A673 (cell line): ENCODE results near the gene RPL36A. TPM values are rescaled to one million over a fixed set of nuclear protein-coding genes. Genes with fewer than 3 reads are reported as not detected.

Experiments
- BruUV-seq: library from RNA; stranded (reverse); fragments of 400-500 nt; replicated peaks from 2 replicates; lab custom pipeline; 2021; lab: Mats Ljungman, UMichigan
- CTCF ChIA-PET: fragments of 300-600 bp; sonication (Branson Sonifier 250); formaldehyde crosslinking; loops from one replicate; lab custom pipeline; 2022; ENCODE audit warnings: antibody characterized with exemption; lab: Charles Lee
- POLR2A ChIA-PET: fragments of 300-600 bp; sonication (Branson Sonifier 250); formaldehyde crosslinking; loops from one replicate; lab custom pipeline; 2022; ENCODE audit warnings: antibody characterized with exemption; ENCODE audit not compliant: low non-redundant PET; lab: Charles Lee
- DNase-seq: peaks from one replicate; pipeline ENCODE4 v3.0.0-alpha.2; 2015; ENCODE audit warnings: low spot score
- H3K27ac ChIP-seq: fragments of 200-600 bp; sonication (generic); 2 replicates; pipeline ENCODE4 v1.5.1; 2016; ENCODE audit warnings: mixed run types, low read depth, mild to moderate bottlenecking, mixed read lengths, antibody characterized with exemption, low read length; ENCODE audit not compliant: poor library complexity, severe bottlenecking
- H3K27me3 ChIP-seq: fragments of 200-600 bp; sonication (generic); replicated peaks from 2 replicates; pipeline ENCODE4 v1.6.1; 2017; ENCODE audit warnings: mixed run types, low read depth, mild to moderate bottlenecking, mixed read lengths, antibody characterized with exemption, low read length; ENCODE audit not compliant: insufficient read depth, poor library complexity
- H3K36me3 ChIP-seq: fragments of 200-600 bp; sonication (generic); 2 replicates; pipeline ENCODE4 v1.6.1; 2016; ENCODE audit warnings: mixed run types, mild to moderate bottlenecking, mixed read lengths, antibody characterized with exemption, low read length; ENCODE audit not compliant: insufficient read depth, poor library complexity, severe bottlenecking
- H3K4me1 ChIP-seq: fragments of 200-600 bp; sonication (generic); 2 replicates; pipeline ENCODE4 v1.6.1; 2017; ENCODE audit warnings: mixed run types, mild to moderate bottlenecking, mixed read lengths, antibody characterized with exemption, low read length; ENCODE audit not compliant: insufficient read depth, poor library complexity, severe bottlenecking
- H3K4me3 ChIP-seq: fragments of 200-600 bp; sonication (generic); 2 replicates; pipeline ENCODE4 v1.5.1; 2016; ENCODE audit warnings: low read depth, mixed run types, mild to moderate bottlenecking, mixed read lengths, low read length; ENCODE audit not compliant: poor library complexity, severe bottlenecking
- H3K9me3 ChIP-seq: fragments of 200-600 bp; sonication (generic); 2 replicates; pipeline ENCODE4 v1.6.1; 2016; ENCODE audit warnings: mixed run types, low read depth, mild to moderate bottlenecking, mixed read lengths, antibody characterized with exemption, low read length; ENCODE audit not compliant: poor library complexity, severe bottlenecking
- EZH2 ChIP-seq: fragments of 200-600 bp; sonication (generic); IDR thresholded peaks from 2 replicates; pipeline ENCODE4 v1.6.1; 2017; ENCODE audit warnings: borderline replicate concordance, low read depth, mild to moderate bottlenecking, mixed read lengths, antibody characterized with exemption, low read length; ENCODE audit not compliant: poor library complexity, severe bottlenecking
- intact Hi-C: fragments of 100-400 bp; cut with micrococcal nuclease; formaldehyde crosslinking; loops from one replicate; pipeline ENCODE4 v1.10.0; 2022; ENCODE audit not compliant: unreplicated experiment
- total RNA-seq: library from RNA; stranded (reverse); gene quantifications from 2 replicates; pipeline ENCODE4 v1.2.3, GENCODE V29; 2021
- TF ChIP-seq, protein P1 (sequence below): fragments of 300-800, 200-600 bp; sonication (generic); conservative IDR thresholded peaks from 2 replicates; pipeline ENCODE4 v1.5.1; 2017; ENCODE audit warnings: low read depth, mild to moderate bottlenecking, antibody characterized with exemption, low read length, moderate library complexity, mixed read lengths

The RPL36A gene
- total RNA-seq, 1 experiment from 2014 or later: 316 TPM

DNA sequence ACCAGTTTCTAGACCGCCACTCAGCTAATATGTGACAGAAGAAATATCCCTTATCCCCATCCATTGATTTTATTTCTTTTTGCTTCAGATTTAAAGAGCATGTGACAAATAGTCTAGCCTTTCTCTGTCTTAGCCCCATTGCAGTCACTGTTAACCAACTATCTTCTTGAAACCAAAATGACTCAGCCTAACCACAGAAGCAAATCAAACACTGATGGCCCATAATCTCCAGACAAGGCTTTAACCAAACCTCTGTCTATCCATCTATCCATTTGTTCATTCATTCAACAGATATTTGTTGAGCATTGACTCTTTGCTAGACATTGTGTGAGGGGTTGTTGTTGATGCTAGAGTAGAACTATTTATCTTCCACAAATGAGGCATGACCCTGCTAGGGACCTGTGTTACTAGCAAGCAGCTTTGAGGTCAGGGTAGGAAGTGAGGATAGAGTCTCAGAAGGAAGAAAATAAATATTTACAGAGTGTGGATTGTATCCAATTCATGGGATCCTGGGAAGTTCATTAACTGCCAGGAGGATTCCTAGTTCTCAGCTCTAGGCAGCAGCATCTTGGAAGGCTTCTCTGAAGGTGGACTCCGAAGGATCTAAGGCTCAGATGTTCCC, 39.8 kb downstream of the RPL36A start:
- BruUV-seq: no TSS peak
- CTCF ChIA-PET: no interaction called here

DNA sequence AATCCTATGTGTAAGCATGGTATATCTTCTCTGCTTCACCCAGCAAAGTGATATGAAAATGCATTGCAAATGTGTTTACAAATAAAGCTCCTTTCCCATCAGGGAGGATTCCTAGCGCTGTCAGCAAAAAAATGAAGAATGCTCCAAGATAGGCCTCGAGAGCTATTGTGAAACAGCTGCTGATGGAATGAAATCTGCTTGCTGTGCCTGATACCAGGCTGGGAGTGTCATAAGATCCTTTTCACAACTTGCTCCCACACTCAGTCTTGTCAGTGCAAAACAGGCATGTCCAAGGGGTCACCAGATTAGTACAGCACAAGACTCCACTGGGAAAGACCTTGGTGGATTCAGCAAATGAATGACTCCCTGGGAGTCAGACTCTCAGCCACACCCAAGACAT, 51.3 kb downstream of the RPL36A start:
- POLR2A ChIA-PET: no interaction called here
- no peak for DNase-seq
- TF ChIP-seq EZH2: no peak
- TF ChIP-seq, protein P1, sequence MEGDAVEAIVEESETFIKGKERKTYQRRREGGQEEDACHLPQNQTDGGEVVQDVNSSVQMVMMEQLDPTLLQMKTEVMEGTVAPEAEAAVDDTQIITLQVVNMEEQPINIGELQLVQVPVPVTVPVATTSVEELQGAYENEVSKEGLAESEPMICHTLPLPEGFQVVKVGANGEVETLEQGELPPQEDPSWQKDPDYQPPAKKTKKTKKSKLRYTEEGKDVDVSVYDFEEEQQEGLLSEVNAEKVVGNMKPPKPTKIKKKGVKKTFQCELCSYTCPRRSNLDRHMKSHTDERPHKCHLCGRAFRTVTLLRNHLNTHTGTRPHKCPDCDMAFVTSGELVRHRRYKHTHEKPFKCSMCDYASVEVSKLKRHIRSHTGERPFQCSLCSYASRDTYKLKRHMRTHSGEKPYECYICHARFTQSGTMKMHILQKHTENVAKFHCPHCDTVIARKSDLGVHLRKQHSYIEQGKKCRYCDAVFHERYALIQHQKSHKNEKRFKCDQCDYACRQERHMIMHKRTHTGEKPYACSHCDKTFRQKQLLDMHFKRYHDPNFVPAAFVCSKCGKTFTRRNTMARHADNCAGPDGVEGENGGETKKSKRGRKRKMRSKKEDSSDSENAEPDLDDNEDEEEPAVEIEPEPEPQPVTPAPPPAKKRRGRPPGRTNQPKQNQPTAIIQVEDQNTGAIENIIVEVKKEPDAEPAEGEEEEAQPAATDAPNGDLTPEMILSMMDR: no peak
- Histone ChIP-seq H3K4me3 (no peak overlapping the region), H3K4me1 (no peaks in the 10 kb centered on the region), H3K27me3 (no peaks in the 10 kb centered on the region), H3K9me3 (no peaks in the 10 kb centered on the region), H3K36me3 (no peaks in the 10 kb centered on the region), H3K27ac (no peak overlapping the region)
- intact Hi-C loops: no loop called here
- CTCF ChIA-PET: no interaction called here
- BruUV-seq: no TSS peak

More for the DNA sequence above, 39.8 kb downstream of the RPL36A start:
- no peak overlapping the region for H3K27ac ChIP-seq
- H3K36me3 ChIP-seq: peaks cover 4% of the 10 kb centered on the region
- intact Hi-C loops: no loop called here
- peaks cover 3% of the 10 kb centered on the region for H3K9me3 ChIP-seq
- H3K4me3 ChIP-seq: no peak overlapping the region
- TF ChIP-seq, protein P1: no peak
- POLR2A ChIA-PET: no interaction called here
- no peaks in the 10 kb centered on the region for H3K4me1 ChIP-seq
- H3K27me3 ChIP-seq: no peaks in the 10 kb centered on the region
- no peak for DNase-seq

Other genes with a start within 250 kb of the RPL36A start
- 0.45 and 0.68 TPM in 2 replicates for gene DRP2, start 171.2 kb upstream of the RPL36A start, total RNA-seq
- gene TAF7L, start 99.7 kb upstream of the RPL36A start, total RNA-seq: 0.70 and 0.88 TPM in 2 replicates
- 33.8 and 44.5 TPM in 2 replicates for gene TIMM8A, start 42.3 kb upstream of the RPL36A start, total RNA-seq
- gene BTK, start 4.8 kb upstream of the RPL36A start, total RNA-seq: not detected in 2 replicates
- 50.2 and 61.8 TPM in 2 replicates for gene GLA, start 16.9 kb downstream of the RPL36A start, total RNA-seq
- gene HNRNPH2, start 17.2 kb downstream of the RPL36A start, total RNA-seq: 46.0 and 48.8 TPM in 2 replicates
- gene ARMCX4, start 94.4 kb downstream of the RPL36A start, total RNA-seq: 12.0 and 13.3 TPM in 2 replicates
- 6.1 and 6.2 TPM in 2 replicates for gene ARMCX1, start 159.5 kb downstream of the RPL36A start, total RNA-seq
- 39.9 and 44.7 TPM in 2 replicates for gene ARMCX6, start 227.0 kb downstream of the RPL36A start, total RNA-seq
- 31.7 and 37.8 TPM in 2 replicates for gene ARMCX3, start 232.1 kb downstream of the RPL36A start, total RNA-seq